Limb (tissue), 2 donors: ENCODE measurements around the gene CMSS1.
A peak's percentile ranks its signal among the peaks of the same experiment; 100 is the strongest.

Experiments used
- DNase-seq, 2 donors: peaks; one replicate each; pipeline ENCODE4 v3.0.0-alpha.2; 2016; ENCODE audit errors: extremely low spot score in 2 of 2

CMSS1 gene

DNA sequence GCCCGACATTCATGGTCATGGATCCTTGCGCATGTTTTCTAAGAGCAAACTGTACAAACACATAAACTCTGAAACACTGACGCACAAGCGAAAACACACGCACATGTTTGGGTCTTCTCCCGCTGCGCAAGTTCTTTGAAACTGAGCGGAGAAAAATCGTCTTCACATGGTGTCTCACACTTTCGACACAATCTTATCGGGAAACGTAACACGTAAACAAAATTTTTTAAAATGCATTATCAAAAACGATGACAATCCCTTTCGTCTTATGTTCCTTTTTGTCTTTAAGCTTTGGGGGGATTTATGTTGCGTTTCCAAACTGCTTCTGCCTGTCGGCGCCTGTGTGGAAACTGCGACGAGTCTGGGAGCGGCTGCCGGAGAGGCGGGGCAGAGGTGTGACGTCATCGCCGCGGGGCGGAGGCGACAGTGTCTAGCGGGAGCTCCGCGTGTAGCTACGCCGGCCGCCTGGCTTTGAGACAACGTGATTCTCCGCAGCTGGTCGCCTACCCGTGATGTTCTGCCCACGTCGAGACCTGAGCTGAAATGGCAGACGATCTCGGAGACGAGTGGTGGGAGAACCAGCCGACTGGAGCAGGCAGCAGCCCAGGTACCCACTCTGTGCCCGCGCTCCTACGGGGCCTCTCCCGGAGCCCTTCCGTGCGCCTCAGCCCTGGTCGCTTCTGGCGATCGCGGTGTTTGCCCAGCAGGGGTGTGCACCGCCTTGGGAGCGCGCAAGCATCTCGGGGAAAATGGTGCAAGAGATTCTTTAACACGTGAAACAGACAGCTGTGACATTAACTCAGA is at the start of gene CMSS1:
CMSS1 (plus strand) TSS at position 426 of the 804 bp plus-strand sequence.
- DNase-seq, result peak; percentile 93 to 96

GRCh38 chr3:99768126-99768525 is 49.5 kb upstream of the CMSS1 start:
- no peak for DNase-seq

DNA sequence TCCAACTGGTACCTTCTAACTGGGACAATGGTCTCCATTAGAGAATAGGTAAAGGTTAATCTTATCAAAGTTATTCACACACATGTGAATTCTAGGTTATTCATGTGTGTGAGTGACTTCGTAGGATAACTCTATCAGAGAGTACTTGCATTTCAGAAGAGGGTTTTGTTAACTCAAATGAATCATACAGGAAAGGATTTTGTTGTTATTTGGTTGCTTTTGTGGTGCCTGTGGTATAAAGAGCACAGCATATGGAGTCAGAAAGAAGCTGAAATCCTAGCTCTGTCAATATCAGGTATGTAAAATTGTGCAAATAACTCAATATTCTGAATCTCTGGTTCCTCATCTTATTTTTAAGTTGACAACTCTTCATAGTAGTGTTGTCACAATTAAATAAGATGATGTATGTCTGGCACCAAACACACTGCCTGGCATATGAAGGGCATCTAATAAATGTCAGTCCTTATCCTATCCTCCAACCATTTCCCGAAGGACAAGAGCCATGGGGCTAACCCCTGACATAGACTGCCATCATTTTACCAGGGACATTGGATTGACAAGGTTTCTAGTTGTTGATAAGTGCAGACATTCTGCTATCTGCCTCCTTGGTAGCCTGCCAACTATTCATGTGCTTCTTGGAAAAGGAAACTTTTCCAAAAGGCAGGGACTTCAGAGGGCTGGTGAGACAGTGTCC is 48.7 kb upstream of the CMSS1 start:
- DNase-seq, result no peak

- no peak for DNase-seq
Observed at GRCh38 chr3:99772171-99772570, 45.5 kb upstream of the CMSS1 start.

- no peak for DNase-seq
Observed at GRCh38 chr3:99772671-99773070, 45.0 kb upstream of the CMSS1 start.

GRCh38 chr3:99774467-99774866 is 43.2 kb upstream of the CMSS1 start:
- DNase-seq, result no peak

- no peak for DNase-seq
Observed at GRCh38 chr3:99776516-99777209, 41.0 kb upstream of the CMSS1 start.

GRCh38 chr3:99777210-99777549 is 40.5 kb upstream of the CMSS1 start:
- no peak for DNase-seq

DNA sequence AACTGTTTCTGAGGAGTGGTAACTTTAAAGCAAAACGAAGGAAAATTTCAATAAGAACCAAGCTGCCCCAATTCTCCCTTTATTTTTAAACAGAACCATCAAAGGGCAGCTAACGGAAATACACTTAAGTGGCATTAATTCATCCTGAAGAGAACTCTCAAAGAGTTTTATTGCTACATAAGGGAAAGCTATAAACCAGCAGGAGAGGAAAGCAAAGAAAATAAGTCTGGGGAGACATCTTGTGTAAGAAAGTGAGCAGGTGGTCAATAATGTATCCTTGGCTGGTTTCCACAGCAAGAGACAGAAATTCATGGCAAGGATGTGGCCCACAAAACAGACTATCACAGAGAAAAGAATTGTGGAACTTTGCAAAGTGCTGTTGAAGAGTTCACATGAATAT is 40.0 kb upstream of the CMSS1 start:
- no peak for DNase-seq

GRCh38 chr3:99780749-99781148 is 36.9 kb upstream of the CMSS1 start:
- no peak for DNase-seq

DNA sequence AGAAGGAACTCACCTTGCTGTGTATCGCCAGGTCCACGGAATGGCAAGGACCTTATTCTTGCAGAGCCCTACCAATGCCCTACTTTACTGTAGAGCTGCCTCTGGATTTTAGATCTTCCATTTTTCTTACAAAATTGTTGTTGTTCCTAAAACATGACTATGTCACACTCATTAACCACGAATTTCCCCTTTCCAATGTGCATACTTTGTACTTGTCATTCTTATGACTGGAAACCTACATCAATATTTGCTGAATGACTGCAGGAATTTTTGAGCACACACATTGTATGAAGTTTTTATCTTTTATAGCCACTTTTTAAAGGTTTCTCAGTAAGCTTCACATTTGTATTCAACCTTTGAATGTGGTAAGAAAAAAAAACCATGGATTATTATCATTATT is 35.9 kb upstream of the CMSS1 start:
- DNase-seq, result no peak

- DNase-seq, result no peak
Observed at GRCh38 chr3:99783011-99783573, 34.6 kb upstream of the CMSS1 start.

- peak in 1 of 2 donors; percentile 62 for DNase-seq
Observed at GRCh38 chr3:99789011-99789721, 28.5 kb upstream of the CMSS1 start.

- no peak for DNase-seq
Observed at GRCh38 chr3:99794485-99794884, 23.2 kb upstream of the CMSS1 start.

- DNase-seq, result no peak
Observed at GRCh38 chr3:99795573-99795972, 22.1 kb upstream of the CMSS1 start.

DNA sequence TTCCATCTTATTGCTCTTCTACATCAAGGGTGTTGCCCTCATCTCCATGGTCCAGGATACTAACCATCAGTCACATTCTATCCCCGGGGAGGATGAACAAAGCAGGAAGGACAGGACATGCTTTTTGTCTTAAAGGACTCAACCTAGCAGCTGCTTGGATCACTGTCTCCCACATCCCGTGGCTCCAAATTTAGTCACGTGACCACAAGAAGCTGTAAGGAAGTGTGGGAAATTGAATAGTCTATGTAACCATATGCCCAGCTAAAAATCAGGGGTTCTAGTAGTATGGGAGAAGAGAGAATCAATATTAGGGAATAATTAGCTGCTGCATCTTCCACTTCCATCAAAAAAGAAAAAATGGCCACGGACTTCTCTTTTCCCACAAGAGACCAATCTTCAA is 18.2 kb upstream of the CMSS1 start:
- DNase-seq, result no peak

- no peak for DNase-seq
Observed at GRCh38 chr3:99803297-99803696, 14.4 kb upstream of the CMSS1 start.

GRCh38 chr3:99805160-99805559 is 12.5 kb upstream of the CMSS1 start:
- no peak for DNase-seq

- peak; percentile 51 for DNase-seq
Observed at GRCh38 chr3:99808163-99808794, 9.4 kb upstream of the CMSS1 start.

DNA sequence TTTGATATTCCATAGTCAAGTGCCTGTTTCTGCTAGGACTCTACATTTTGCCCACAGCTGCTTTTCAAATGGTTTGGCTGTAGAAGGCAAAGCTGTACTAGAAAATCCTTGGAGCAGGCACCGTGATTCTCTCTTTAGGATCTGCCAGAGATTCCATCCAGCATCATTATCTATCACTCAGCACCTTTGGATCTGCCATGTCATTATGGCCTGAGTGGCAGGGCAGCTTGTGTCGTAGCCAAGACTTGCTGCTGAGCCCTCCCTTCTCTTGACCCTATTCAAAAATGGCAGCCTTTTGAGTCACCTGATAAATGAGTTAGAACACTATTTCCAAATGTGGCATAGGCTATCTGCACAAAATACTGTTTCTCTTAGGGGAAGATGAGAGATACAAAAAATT is 8.1 kb upstream of the CMSS1 start:
- no peak for DNase-seq

DNA sequence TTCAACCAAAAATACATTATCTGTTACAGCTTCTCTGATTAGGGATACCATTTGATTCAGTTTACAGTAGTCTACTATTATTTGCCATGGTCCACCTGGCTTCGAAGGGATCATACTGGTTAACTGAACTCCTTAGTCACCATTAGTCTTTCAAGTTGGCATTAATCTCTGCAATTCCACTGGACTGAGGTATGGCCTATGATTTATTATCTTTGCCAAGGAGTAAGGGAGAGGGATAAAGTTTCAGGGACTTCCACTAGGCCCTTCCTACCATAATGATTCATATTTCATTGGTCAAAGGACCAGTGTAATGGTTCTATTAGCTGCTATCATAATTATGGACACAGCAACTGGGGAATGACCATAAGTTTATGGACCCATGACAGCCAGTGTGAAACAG is 7.3 kb upstream of the CMSS1 start:
- DNase-seq, result no peak
